NCI-H1092 (cell line): Measurements from ENCODE around the gene RABIF.
"Not testable (repeated sequence)": the region's sequence is repeated elsewhere in the genome, so short reads cannot be mapped to it uniquely, and the experiment has no call there.

Experiments
- DNase-seq: peaks from one replicate; lab custom pipeline; 2025; lab: John Stamatoyannopoulos, UW

Gene RABIF

GRCh38 chr1:202831906-202832305 is 57.0 kb downstream of the RABIF start:
- no peak for DNase-seq

- not testable (repeated sequence) for DNase-seq
These were observed 59.7 kb downstream of the RABIF start for GRCh38 chr1:202829223-202829622.
